GM21515 (cell line): ENCODE data around the gene B4GALT6.

ENCODE experiments used
- ATAC-seq: cut with Tn5 transposase; IDR thresholded peaks from one replicate; pipeline ENCODE4 v1.9.1; 2021; ENCODE audit not compliant: unreplicated experiment

B4GALT6 gene

DNA sequence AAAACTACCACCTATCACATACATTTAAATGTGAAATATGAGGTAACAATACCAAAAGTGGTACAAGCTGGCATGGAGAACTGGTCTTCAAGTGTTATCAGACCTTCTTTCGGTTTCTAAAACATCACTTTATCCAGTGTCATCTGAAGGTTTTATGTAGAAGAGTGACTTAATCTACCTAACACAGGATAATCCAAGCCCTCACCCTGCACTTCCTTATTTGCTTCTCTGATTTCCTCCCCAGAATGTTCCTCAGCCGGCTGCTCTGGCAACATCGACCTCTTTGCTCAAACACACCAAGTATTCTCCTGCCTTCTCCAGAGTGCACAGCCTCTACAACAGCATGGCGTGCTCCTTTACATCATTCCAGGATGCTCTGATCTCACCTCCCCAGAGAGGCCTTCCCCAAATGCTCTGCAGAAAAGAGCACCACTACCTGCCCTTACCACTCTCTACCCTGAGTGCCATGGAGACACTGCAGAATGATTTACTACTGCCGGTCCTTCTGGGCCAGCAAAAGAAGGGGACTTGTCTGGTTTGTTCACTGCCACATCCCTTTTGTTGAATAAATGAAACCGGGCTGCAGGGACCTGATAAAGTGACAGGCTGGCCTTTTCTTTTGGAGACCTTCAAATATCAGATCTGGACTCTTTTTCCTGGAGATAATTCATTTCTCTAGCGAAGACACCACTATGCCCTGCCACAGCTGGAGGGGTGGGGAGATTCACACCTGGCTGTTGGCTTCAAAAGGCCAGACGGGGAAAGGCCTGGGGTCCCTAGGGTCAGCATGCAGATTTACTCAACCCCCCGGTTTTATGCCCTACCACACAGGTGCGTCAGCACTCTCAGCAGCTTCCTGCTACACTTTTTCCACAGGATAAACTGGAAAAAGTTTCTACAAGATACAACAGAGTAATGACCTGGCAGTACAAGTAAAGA lies 50.7 kb downstream of the B4GALT6 start:
- ATAC-seq = peak; percentile 27

DNA sequence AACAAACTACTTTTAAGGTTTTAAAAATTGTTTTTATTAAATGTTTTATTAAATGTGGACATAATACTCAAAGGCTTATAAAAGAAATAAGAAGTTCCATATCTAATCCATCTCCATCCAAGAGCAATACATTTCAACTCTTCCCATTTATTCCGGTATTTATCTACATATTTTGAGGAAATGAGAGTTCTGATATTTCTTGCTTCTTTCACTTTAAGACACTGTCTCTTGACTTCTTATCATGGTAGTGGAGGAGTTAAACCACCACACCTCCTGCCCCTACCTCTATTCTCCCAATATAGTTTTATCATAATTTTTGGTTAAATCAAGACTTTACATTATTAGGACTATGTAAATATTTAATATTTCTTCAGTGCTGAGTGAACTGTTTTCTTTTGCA lies 52.0 kb downstream of the B4GALT6 start:
- ATAC-seq = no peak

GRCh38 chr18:31631526-31631925 lies 52.9 kb downstream of the B4GALT6 start:
- ATAC-seq = no peak

GRCh38 chr18:31630549-31630948 lies 53.8 kb downstream of the B4GALT6 start:
- ATAC-seq = no peak

DNA sequence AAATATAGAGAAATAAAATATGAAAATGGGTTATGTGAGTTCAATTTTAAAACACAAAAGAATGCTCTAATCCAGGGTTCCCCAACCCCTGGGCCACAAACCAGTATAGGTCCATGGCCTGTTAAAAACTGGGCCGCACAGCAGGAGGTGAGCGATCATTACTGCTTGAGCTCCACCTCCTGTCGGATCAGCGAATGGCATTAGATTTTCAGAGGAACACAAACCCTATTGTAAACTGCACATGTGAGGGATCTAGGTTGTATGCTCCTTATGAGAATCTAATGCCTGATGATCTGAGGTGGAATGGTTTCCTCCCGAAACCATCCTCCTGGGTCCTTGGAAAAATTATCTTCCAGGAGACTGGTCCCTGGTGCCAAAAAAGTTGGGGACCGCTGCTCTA lies 58.0 kb downstream of the B4GALT6 start:
- ATAC-seq = no peak

DNA sequence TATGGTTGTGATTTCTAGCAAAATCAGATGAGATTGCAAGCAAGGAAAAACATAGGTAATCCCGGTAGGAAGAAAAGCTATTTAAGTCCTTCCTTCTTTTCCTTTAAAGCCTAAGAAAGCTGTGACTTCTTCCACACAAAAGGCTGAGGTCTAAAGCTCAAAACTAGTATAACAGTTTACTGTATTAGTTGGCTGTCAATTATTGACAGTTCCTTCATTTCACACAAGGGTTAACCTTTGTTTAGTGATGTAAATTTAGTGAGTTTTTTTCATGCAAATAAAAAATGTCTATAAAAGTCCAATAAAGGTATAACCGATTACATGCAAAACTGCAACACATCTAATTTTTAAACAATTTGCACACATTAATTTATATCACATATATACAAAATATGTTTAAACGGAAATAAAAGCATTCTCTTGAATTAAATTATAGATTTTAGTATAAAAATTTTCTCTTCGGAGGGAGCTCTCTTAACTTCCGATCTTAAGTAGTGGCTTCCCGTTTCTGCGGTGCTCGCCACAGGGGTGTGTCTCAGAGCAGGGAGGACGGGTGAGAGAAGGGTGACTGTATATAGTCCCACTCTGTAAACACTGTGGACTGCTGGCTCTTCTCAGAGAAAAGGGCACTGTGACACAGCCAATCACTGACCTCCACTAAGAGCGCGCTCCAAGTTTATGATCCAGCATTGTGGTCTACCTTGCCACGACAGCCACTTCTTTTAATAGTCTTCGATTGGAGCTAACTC lies 59.3 kb downstream of the B4GALT6 start:
- ATAC-seq = no peak

- no peak for ATAC-seq
Measured at GRCh38 chr18:31619291-31619690, 65.1 kb downstream of the B4GALT6 start.

- no peak for ATAC-seq
Measured at GRCh38 chr18:31618801-31619200, 65.6 kb downstream of the B4GALT6 start.

DNA sequence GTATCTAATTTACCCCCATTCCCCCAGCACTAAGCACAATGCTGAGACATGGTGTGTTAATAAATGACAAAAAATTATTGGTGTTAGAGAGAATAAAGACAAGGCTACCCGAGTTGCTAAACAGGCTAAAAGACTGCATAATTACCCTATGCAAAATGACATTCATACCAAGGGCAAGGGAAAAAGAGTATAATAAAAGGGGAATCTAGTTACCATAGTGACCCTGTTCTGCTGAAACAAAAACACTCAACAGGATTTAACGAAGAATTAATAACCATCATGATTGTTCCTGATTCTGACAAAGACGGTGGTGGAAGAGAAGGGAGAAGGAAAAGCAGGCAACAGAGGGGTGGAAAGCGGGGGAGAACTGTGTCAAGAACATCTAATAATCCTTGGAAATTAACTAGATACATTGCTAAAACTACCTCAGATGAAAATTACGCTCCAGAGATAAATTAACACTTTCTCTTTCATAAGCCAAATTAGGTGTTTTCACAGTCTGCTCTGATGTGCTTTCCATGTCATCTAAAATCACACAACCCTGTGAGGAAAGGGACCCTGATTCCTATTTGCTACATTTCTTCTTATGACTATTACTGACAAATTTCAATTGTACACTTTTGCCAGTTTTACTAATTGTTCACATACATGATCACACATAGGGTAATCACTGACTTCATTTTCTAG lies 67.2 kb downstream of the B4GALT6 start:
- ATAC-seq = no peak

DNA sequence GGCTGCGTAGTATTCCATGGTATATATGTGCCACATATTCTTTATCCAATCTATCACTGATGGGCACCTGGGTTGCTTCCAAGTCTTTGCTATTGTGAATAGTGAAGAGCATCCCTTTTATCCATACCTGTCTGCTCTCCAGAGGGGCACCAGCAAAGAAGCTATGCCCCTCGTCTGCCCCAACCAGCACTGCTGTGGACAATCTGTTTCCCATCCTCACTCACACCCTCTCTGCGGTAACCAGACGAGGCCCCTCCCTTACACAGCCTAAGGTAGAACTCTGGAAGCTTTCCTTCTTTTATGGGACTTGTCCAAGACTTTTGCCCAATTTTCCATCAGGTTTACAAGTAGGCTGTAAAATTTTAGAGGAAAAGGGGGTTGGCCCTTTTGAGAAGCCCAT lies 67.8 kb downstream of the B4GALT6 start:
- ATAC-seq = no peak

DNA sequence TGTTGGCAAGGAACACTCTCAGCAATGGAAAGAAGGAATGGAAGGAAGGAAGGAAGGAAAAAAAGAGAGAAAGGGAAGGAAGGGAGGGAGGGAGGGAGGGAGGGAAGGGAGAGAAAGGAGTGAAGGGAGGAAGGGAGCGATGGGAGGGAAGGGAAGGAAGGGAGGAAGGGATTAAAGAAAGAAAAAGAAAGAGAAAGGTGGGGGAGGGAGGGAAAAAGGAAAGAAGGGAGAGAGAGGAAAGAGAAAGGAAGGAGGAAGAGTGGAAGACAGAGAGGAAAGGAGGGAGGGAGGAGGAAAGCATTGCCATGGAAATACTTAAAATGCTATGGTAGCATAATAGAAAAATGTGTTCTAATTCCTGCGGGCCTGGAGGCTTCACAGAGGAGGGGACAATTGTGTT lies 70.3 kb downstream of the B4GALT6 start:
- no peak for ATAC-seq

GRCh38 chr18:31612124-31612523 lies 72.3 kb downstream of the B4GALT6 start:
- no peak for ATAC-seq

GRCh38 chr18:31611511-31611910 lies 72.9 kb downstream of the B4GALT6 start:
- ATAC-seq = no peak

DNA sequence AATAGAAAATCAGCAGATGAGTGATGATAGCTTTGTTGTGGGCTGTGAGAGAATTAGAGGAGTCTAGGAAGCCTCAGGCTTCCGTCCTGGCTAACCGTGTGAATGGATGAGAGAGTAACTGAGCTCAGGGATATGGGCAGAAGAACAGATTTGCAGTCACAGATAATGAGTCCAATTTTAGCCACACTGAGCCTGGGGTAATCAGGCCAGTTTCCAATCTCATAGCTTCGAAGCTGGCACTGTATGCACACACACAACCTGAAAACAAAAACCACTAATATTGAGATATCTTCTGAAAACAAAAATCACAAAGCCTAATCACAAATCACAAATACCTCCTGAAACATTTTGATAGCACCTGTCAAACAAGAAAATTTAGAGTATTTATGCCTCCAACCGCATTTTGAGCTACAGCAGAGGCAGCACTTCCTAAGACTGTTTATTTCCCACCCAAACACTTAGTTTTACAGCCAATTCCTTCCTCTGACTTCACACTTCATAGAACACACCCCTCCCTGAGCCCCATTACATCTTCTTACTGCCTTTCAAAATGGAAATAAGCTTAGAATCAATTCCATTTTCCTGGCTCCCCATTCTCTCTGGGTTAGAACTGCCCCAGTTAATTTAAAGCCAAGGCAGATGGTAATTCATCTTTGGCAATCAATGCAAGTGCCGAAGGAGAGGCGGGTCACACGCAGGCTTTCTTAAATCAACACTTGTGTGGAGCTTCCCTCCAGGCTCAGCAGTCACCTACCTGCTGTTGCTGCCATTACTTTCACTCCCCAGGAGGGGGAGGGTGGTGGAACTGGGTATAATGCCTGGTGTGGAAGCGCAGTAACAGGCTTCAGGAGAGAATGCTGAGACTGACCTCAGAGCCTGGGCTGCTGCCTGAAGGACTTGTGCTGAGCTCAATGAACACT lies 73.8 kb downstream of the B4GALT6 start:
- no peak for ATAC-seq

- ATAC-seq = no peak
Measured at GRCh38 chr18:31609886-31610285, 74.5 kb downstream of the B4GALT6 start.

DNA sequence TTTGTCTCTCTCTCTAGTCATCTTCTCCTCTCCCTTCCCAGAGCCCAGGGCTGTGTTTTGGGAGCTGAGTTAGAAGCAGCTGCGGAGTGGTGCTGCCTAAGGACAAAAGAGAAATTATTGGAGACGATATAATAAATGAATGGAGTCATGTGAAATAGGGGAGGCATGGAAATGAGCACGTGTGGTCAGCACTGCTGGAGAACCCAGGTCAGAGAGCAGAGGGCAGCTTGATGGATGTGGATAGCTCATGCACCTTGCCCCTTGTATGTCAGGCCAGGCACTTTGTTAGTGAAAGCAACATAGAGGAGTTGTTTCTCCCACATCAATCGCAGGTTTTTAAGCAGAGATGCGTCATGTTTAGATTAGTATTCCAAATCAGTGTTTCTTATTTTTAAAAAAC lies 77.0 kb downstream of the B4GALT6 start:
- no peak for ATAC-seq

- no peak for ATAC-seq
Measured at GRCh38 chr18:31606265-31606664, 78.1 kb downstream of the B4GALT6 start.

DNA sequence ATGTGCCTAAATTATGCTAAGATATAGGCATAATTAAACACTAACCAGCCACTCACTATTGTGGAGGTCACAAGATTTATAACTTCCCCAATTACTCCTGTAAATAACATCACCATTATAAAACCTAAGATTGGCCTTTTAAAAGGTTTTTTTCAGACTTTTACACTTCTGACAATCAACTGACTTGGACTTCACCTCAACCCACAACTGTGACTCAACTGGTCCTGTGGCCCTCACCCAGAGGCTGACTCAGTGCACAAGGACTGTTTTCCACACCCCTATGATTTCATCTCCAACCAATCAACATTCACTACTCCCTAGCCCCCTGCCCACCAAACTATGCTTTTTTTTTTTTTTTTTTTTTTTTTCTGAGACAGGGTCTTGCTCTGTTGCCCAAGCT lies 81.1 kb downstream of the B4GALT6 start:
- ATAC-seq = no peak

GRCh38 chr18:31598021-31598805 lies 86.2 kb downstream of the B4GALT6 start:
- ATAC-seq = no peak
